SU-DHL-6 (cell line): Measurements from ENCODE around the gene CNPPD1.

Experiments used
- H2AFZ ChIP-seq: fragments of 200-600 bp; sonication (generic); 2 replicates; pipeline ENCODE4 v1.6.1; 2014; ENCODE audit warnings: low read depth, mild to moderate bottlenecking, moderate library complexity, mixed read lengths, antibody characterized with exemption, low read length; ENCODE audit not compliant: severe bottlenecking
- H3F3A ChIP-seq: fragments of 200-600 bp; shearing (Covaris generic); 2 replicates; pipeline ENCODE4 v1.6.0; 2016; ENCODE audit warnings: antibody characterized with exemption, mild to moderate bottlenecking; ENCODE audit not compliant: insufficient read depth
- H3K27ac ChIP-seq: fragments of 200-600 bp; sonication (generic); 2 replicates; pipeline ENCODE4 v1.5.1; 2016; ENCODE audit warnings: low read depth, mild to moderate bottlenecking, low read length, moderate library complexity, mixed read lengths
- H3K27me3 ChIP-seq: fragments of 200-600 bp; sonication (generic), shearing (Covaris generic); 2 replicates; pipeline ENCODE4 v1.6.0; 2014; ENCODE audit warnings: mild to moderate bottlenecking, low read length
- H3K36me3 ChIP-seq: fragments of 200-600 bp; sonication (generic); 2 replicates; pipeline ENCODE4 v1.6.1; 2014; ENCODE audit warnings: mild to moderate bottlenecking, low read length, mixed read lengths
- H3K4me2 ChIP-seq: fragments of 300-600, 200-600 bp; shearing (Covaris generic), sonication (generic); 2 replicates; pipeline ENCODE4 v1.6.0; 2014; ENCODE audit warnings: low read length, low read depth, mild to moderate bottlenecking; ENCODE audit not compliant: poor library complexity, severe bottlenecking
- H3K4me3 ChIP-seq: fragments of 200-600 bp; sonication (generic); 2 replicates; pipeline ENCODE4 v1.5.1; 2014; ENCODE audit warnings: antibody characterized with exemption, low read length, mild to moderate bottlenecking, mixed read lengths; ENCODE audit not compliant: insufficient read depth, poor library complexity, severe bottlenecking
- H3K79me2 ChIP-seq: fragments of 200-600 bp; sonication (generic); 2 replicates; pipeline ENCODE4 v1.6.1; 2014; ENCODE audit warnings: mild to moderate bottlenecking, low read length, moderate library complexity; ENCODE audit not compliant: insufficient read depth
- H3K9ac ChIP-seq: fragments of 200-600 bp; sonication (generic); 2 replicates; pipeline ENCODE4 v1.7.0; 2014; ENCODE audit warnings: mild to moderate bottlenecking, low read length
- H3K9me2 ChIP-seq: fragments of 200-600 bp; sonication (generic); replicated peaks from 2 replicates; pipeline ENCODE4 v1.6.1; 2014; ENCODE audit warnings: low read length; ENCODE audit not compliant: insufficient read depth
- H3K9me3 ChIP-seq: fragments of 200-600 bp; sonication (generic); 2 replicates; pipeline ENCODE4 v1.6.1; 2014; ENCODE audit warnings: low read length, mixed read lengths; ENCODE audit not compliant: insufficient read depth
- H4K20me1 ChIP-seq: fragments of 200-600 bp; sonication (generic); 2 replicates; pipeline ENCODE4 v1.6.1; 2014; ENCODE audit warnings: low read depth, mild to moderate bottlenecking, antibody characterized with exemption, low read length, moderate library complexity, mixed read lengths
- EZH2phosphoT487 ChIP-seq: fragments of 200-600 bp; sonication (generic), shearing (Covaris generic); conservative IDR thresholded peaks from 2 replicates; pipeline ENCODE4 v1.6.1; 2018; ENCODE audit warnings: mild to moderate bottlenecking, antibody characterized with exemption, low read length, moderate library complexity, mixed read lengths
- TF ChIP-seq, protein P1 (sequence below): fragments of 200-600 bp; sonication (generic); IDR thresholded peaks from one replicate; pipeline ENCODE4 v1.5.1; 2017; ENCODE audit warnings: antibody characterized with exemption, mild to moderate bottlenecking, low read length, moderate library complexity; ENCODE audit not compliant: insufficient read depth, poor library complexity, severe bottlenecking

Gene CNPPD1

DNA sequence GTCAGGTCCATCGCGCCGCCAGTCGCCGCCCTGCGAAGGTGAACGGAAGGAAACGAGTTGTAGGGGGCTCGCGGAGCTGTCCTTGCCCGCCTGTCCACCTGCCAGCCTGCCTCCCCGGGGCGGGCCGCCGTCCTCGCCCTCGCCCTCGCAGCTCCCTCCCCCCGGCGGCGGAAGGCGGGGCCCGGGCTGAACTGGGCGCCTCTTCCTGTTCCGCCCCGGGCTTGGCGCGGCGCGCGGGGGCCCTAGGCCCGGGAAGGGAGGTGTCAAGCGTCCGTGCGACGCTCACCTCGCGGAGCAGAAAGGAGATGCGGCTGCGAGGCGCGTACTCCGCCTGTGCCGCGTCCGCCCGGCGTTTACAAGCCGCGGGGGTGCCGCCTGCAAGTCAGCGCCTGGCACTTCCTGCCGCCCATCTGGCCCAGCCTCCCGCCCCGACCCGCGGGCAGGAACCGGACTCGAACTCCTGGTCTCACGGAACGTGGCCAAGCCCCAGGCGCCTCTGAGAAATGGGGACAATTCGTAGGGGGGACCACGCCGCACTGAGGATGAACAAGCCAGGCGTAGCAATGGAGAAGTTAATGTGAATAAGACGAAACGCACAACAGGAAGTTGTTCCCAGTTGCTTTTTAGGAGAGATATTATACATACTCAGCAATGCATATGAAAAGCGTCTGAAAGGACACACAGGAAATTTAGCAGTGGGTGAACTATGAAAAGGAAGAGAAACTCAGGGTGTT is at the start of gene CNPPD1:
Gene CNPPD1, minus strand, starts transcription at position 108 of the 734 bp plus-strand sequence. Its CDS starts 97 bp downstream, at position 11.
- TF ChIP-seq, protein P1, sequence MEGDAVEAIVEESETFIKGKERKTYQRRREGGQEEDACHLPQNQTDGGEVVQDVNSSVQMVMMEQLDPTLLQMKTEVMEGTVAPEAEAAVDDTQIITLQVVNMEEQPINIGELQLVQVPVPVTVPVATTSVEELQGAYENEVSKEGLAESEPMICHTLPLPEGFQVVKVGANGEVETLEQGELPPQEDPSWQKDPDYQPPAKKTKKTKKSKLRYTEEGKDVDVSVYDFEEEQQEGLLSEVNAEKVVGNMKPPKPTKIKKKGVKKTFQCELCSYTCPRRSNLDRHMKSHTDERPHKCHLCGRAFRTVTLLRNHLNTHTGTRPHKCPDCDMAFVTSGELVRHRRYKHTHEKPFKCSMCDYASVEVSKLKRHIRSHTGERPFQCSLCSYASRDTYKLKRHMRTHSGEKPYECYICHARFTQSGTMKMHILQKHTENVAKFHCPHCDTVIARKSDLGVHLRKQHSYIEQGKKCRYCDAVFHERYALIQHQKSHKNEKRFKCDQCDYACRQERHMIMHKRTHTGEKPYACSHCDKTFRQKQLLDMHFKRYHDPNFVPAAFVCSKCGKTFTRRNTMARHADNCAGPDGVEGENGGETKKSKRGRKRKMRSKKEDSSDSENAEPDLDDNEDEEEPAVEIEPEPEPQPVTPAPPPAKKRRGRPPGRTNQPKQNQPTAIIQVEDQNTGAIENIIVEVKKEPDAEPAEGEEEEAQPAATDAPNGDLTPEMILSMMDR, result no peak
- no peak for TF ChIP-seq EZH2phosphoT487
- Histone ChIP-seq H3K27ac (peak within 1 kb of the TSS; percentile 98), H3K27me3 (no peaks in the 10 kb centered on the region), H2AFZ (peak within 1 kb of the TSS; percentile 93), H3K79me2 (peaks cover 20% of the 10 kb centered on the region), H4K20me1 (no peaks in the 10 kb centered on the region), H3F3A (peaks cover 15% of the 10 kb centered on the region), H3K9me3 (no peaks in the 10 kb centered on the region), H3K4me3 (peak within 1 kb of the TSS; percentile 96), H3K4me2 (peak within 1 kb of the TSS; percentile 100), H3K36me3 (no peaks in the 10 kb centered on the region), H3K9ac (peak within 1 kb of the TSS; percentile 99), H3K9me2 (no peaks in the 10 kb centered on the region)

DNA sequence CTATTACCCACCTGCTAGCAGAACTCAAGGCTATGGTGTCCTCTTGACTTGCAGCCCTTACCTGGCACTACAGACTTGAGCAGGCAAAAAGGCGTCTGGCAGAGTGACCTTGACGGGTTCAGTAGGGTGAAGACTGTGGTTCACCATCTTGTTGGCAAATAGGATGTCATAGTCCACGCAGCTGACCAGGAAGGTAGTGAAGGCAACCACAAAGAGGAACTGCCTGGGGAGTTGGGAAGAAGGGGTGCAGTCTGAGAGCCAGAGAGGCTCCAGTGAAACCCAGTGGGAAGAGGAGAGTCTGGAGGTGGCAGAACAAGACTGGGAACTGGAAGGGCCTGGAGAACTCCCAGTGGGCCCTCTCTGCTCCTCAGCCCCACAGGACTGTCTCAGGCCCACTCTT is 48.6 kb upstream of the CNPPD1 start:
- no peaks in the 10 kb centered on the region for H3K36me3 ChIP-seq
- no peak overlapping the region for H3K4me3 ChIP-seq
- no peaks in the 10 kb centered on the region for H4K20me1 ChIP-seq

DNA sequence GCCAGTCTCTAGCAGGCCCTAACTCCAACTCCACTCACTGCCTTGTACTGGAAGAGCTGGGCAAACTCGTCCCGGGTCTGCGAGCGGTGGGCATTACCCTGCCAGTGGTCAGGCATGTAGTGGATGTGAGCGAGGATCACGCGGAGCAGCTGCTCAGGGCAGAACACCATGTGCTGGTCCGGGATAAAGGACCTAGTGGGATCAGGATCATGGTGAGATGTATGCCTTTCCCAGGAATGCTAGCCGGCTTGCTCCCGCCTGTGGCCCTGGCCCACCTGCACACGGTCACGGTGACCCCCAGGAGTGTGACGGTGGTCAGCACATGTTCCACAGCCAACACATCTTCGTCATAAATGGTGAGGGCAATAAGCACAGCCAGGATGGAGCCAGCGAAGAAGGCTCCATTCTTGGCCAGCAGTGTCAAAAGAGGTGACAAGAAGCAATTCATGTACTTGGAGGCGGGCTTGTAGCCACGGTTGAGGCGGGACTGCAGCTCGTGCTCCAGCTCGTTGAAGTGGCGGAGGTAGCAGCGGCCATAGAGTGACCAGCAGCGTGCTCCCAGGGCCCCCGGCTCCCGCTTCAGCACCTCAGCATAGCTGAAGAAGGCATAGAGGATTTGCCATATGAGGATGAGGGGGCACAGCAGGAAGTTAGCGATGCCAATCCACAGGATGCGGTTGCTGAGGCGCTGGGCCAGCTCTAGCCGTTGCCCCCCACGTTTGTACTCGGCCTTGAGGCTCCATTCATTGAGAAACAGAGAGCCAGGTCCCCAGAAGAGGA is 47.3 kb upstream of the CNPPD1 start:
- no peak overlapping the region for H3K9ac ChIP-seq
- no peak overlapping the region for H3K27ac ChIP-seq
- peaks cover 17% of the 10 kb centered on the region for H3K79me2 ChIP-seq
- H3K9me3 ChIP-seq, result no peaks in the 10 kb centered on the region
- H3K4me3 ChIP-seq, result no peak overlapping the region
- TF ChIP-seq, protein P1, result no peak
- TF ChIP-seq EZH2phosphoT487, result no peak
- H2AFZ ChIP-seq, result no peak overlapping the region
- H3K36me3 ChIP-seq, result no peaks in the 10 kb centered on the region
- H3F3A ChIP-seq, result no peaks in the 10 kb centered on the region
- H3K4me2 ChIP-seq, result no peak overlapping the region
- H3K9me2 ChIP-seq, result no peaks in the 10 kb centered on the region
- H4K20me1 ChIP-seq, result no peaks in the 10 kb centered on the region
- H3K27me3 ChIP-seq, result no peaks in the 10 kb centered on the region

More for the DNA sequence above, 48.6 kb upstream of the CNPPD1 start:
- Histone ChIP-seq H3K4me2 (no peak overlapping the region), H3K9ac (no peak overlapping the region), H3K27me3 (no peaks in the 10 kb centered on the region), H3K9me3 (no peaks in the 10 kb centered on the region), H3K9me2 (no peaks in the 10 kb centered on the region), H2AFZ (no peak overlapping the region), H3K79me2 (peaks cover 24% of the 10 kb centered on the region), H3F3A (no peaks in the 10 kb centered on the region), H3K27ac (no peak overlapping the region)
- no peak for TF ChIP-seq EZH2phosphoT487
- TF ChIP-seq, protein P1, result no peak
